Ovary (tissue), 3 donors: ENCODE data around the gene SFMBT2.

Experiments used
- CTCF ChIP-seq, 3 donors: fragments of 450-650 bp in 2 of 3; fragments of 200-600 bp in 1 of 3; IDR thresholded peaks; one replicate each; pipeline versions ENCODE4 v1.5.1 to v1.8.0; 2016 to 2022; ENCODE audit warnings: antibody characterized with exemption in 3 of 3, mild to moderate bottlenecking in 1 of 3
- EP300 ChIP-seq: sonication (generic); formaldehyde crosslinking; IDR thresholded peaks from one replicate; pipeline ENCODE4 v1.6.1; 2017; ENCODE audit warnings: antibody characterized with exemption
- POLR2A ChIP-seq: fragments of 450-650 bp; IDR thresholded peaks from one replicate; pipeline ENCODE4 v1.6.1; 2017; ENCODE audit warnings: antibody characterized with exemption, mild to moderate bottlenecking, moderate library complexity
- donor health status: DM: no; HTN: no; CAD: no.

- TF ChIP-seq CTCF (IDR thresholded peaks at IDR 0.05) = no peak
- no peak for TF ChIP-seq POLR2A
- no peak for TF ChIP-seq EP300
Measured at GRCh38 chr10:7150349-7150748, 260.5 kb downstream of the SFMBT2 start.
